Neural cell (in vitro differentiated cells): ENCODE measurements around the gene SLC23A1. TPM values are rescaled to one million over a fixed set of nuclear protein-coding genes. Genes with fewer than 3 reads are reported as not detected.

Source experiments
- H2AFZ ChIP-seq: fragments of 200-600, 300-800 bp; sonication (generic), shearing (Covaris generic); 2 replicates; pipeline ENCODE4 v1.6.0; 2014; ENCODE audit warnings: low read depth, mild to moderate bottlenecking, antibody characterized with exemption, low read length, moderate library complexity
- H3F3A ChIP-seq: fragments of 200-600 bp; shearing (Covaris generic); 2 replicates; pipeline ENCODE4 v1.6.1; 2016; ENCODE audit warnings: mild to moderate bottlenecking, moderate library complexity, mixed read lengths, antibody characterized with exemption, low read length; ENCODE audit not compliant: insufficient read depth, poor library complexity, severe bottlenecking
- H3K27ac ChIP-seq: fragments of 200-600, 300-800 bp; sonication (generic), shearing (Covaris generic); 2 replicates; pipeline ENCODE4 v1.5.1; 2014; ENCODE audit warnings: mild to moderate bottlenecking, low read length, moderate library complexity
- H3K27me3 ChIP-seq: fragments of 300-800, 200-600 bp; sonication (generic), shearing (Covaris generic); 2 replicates; pipeline ENCODE4 v1.6.0; 2014; ENCODE audit warnings: mild to moderate bottlenecking, low read depth, low read length, moderate library complexity; ENCODE audit not compliant: insufficient read depth
- H3K36me3 ChIP-seq: fragments of 300-800, 200-600 bp; sonication (generic), shearing (Covaris generic); 2 replicates; pipeline ENCODE4 v1.5.1; 2014; ENCODE audit warnings: mild to moderate bottlenecking, antibody characterized with exemption, low read length, moderate library complexity; ENCODE audit not compliant: insufficient read depth
- H3K4me2 ChIP-seq: fragments of 300-800, 200-600 bp; sonication (generic), shearing (Covaris generic); 2 replicates; pipeline ENCODE4 v1.6.0; 2014; ENCODE audit warnings: mild to moderate bottlenecking, low read length
- H3K4me3 ChIP-seq: fragments of 300-800, 200-600 bp; sonication (generic), shearing (Covaris generic); 2 replicates; pipeline ENCODE4 v1.5.1; 2014; ENCODE audit warnings: mild to moderate bottlenecking, low read length, moderate library complexity
- H3K79me2 ChIP-seq: fragments of 200-600 bp; shearing (Covaris generic); replicated peaks from 2 replicates; pipeline ENCODE4 v1.6.0; 2014; ENCODE audit warnings: mild to moderate bottlenecking, low read length, moderate library complexity; ENCODE audit not compliant: insufficient read depth
- H3K9ac ChIP-seq: fragments of 300-800, 200-600 bp; sonication (generic), shearing (Covaris generic); 2 replicates; pipeline ENCODE4 v1.6.1; 2016; ENCODE audit warnings: mild to moderate bottlenecking, low read length, mixed read lengths
- H3K9me2 ChIP-seq: fragments of 200-600 bp; shearing (Covaris generic); 2 replicates; pipeline ENCODE4 v1.6.1; 2016; ENCODE audit warnings: mild to moderate bottlenecking, low read length, mixed read lengths; ENCODE audit not compliant: insufficient read depth
- H3K9me3 ChIP-seq: fragments of 200-600, 300-800 bp; sonication (generic), shearing (Covaris generic); 2 replicates; pipeline ENCODE4 v1.6.1; 2016; ENCODE audit warnings: mild to moderate bottlenecking, mixed run types, low read length, moderate library complexity, mixed read lengths
- H4K20me1 ChIP-seq: fragments of 200-600 bp; shearing (Covaris generic); 2 replicates; pipeline ENCODE4 v1.6.1; 2016; ENCODE audit warnings: mild to moderate bottlenecking, mixed run types; ENCODE audit not compliant: insufficient read depth
- CTCF ChIP-seq: fragments of 450-650 bp; IDR thresholded peaks from 2 replicates; pipeline ENCODE4 v1.5.1; 2014; ENCODE audit warnings: antibody characterized with exemption, mild to moderate bottlenecking, moderate library complexity; ENCODE audit not compliant: poor library complexity, severe bottlenecking
- EP300 ChIP-seq: fragments of 450-650 bp; conservative IDR thresholded peaks from 2 replicates; pipeline ENCODE4 v1.6.1; 2014; ENCODE audit warnings: antibody characterized with exemption, mild to moderate bottlenecking, moderate library complexity; ENCODE audit not compliant: poor library complexity, severe bottlenecking
- EZH2 ChIP-seq: fragments of 200-600, 300-800 bp; shearing (Covaris generic), sonication (generic); IDR thresholded peaks from 2 replicates; pipeline ENCODE4 v1.6.1; 2014; ENCODE audit warnings: antibody characterized with exemption, low read length, borderline replicate concordance, mild to moderate bottlenecking; ENCODE audit not compliant: insufficient read depth, poor library complexity, severe bottlenecking
- MXI1 ChIP-seq: fragments of 450-650 bp; conservative IDR thresholded peaks from 2 replicates; pipeline ENCODE4 v1.6.1; 2014; ENCODE audit warnings: antibody characterized with exemption, mild to moderate bottlenecking; ENCODE audit not compliant: poor library complexity, severe bottlenecking
- POLR2AphosphoS5 ChIP-seq: IDR thresholded peaks from 2 replicates; pipeline ENCODE4 v1.6.1; 2012
- RAD21 ChIP-seq: fragments of 450-650 bp; conservative IDR thresholded peaks from 2 replicates; pipeline ENCODE4 v1.6.1; 2014; ENCODE audit warnings: antibody characterized with exemption, mild to moderate bottlenecking, moderate library complexity
- REST ChIP-seq: IDR thresholded peaks from 2 replicates; pipeline ENCODE4 v1.6.1; 2012; ENCODE audit warnings: borderline replicate concordance
- SMC3 ChIP-seq: fragments of 450-650 bp; conservative IDR thresholded peaks from 2 replicates; pipeline ENCODE4 v1.6.1; 2014; ENCODE audit warnings: antibody characterized with exemption, mild to moderate bottlenecking, moderate library complexity; ENCODE audit not compliant: poor library complexity
- TAF1 ChIP-seq: IDR thresholded peaks from 2 replicates; pipeline ENCODE4 v1.6.1; 2012; ENCODE audit warnings: low read depth
- polyA plus RNA-seq: library from polyadenylated mRNA; depleted of rRNA; stranded (reverse); fragments of >200 nt; gene quantifications from 2 replicates; pipeline ENCODE4 v1.2.3, GENCODE V29; 2014

The SLC23A1 gene
- polyA plus RNA-seq, 1 donor from 2014 or later = not detected

- Histone ChIP-seq H3K9me2 (no peaks in the 10 kb centered on the region), H3K4me2 (no peak overlapping the region), H3K79me2 (no peaks in the 10 kb centered on the region), H3K36me3 (peaks cover under 1% of the 10 kb centered on the region), H3K27me3 (no peaks in the 10 kb centered on the region), H3K27ac (no peak overlapping the region), H3K9me3 (no peaks in the 10 kb centered on the region), H2AFZ (no peak overlapping the region), H4K20me1 (no peaks in the 10 kb centered on the region), H3K4me3 (no peak overlapping the region), H3F3A (no peaks in the 10 kb centered on the region), H3K9ac (no peak overlapping the region)
- no peak for TF ChIP-seq REST
Observed at GRCh38 chr5:139377226-139377625, 5.9 kb downstream of the SLC23A1 start.

- no peaks in the 10 kb centered on the region for H3K9me3 ChIP-seq
- no peak overlapping the region for H3K9ac ChIP-seq
- no peak overlapping the region for H3K4me2 ChIP-seq
- no peaks in the 10 kb centered on the region for H3F3A ChIP-seq
- H2AFZ ChIP-seq = no peak overlapping the region
- H3K9me2 ChIP-seq = no peaks in the 10 kb centered on the region
- no peaks in the 10 kb centered on the region for H3K79me2 ChIP-seq
- no peak overlapping the region for H3K27ac ChIP-seq
- H3K4me3 ChIP-seq = no peak overlapping the region
- H4K20me1 ChIP-seq = no peaks in the 10 kb centered on the region
- H3K36me3 ChIP-seq = peaks cover 4% of the 10 kb centered on the region
- H3K27me3 ChIP-seq = no peaks in the 10 kb centered on the region
- TF ChIP-seq TAF1 (no peak), SMC3 (no peak), RAD21 (no peak), REST (no peak), MXI1 (no peak), CTCF (no peak), EZH2 (no peak), POLR2AphosphoS5 (no peak), EP300 (no peak)
Observed at GRCh38 chr5:139376364-139376763, 6.7 kb downstream of the SLC23A1 start.
